ENCODE results near the gene SPATC1L.
"Not testable (repeated sequence)": the region's sequence is repeated elsewhere in the genome, so short reads cannot be mapped to it uniquely, and the experiment has no call there.

The SPATC1L gene

DNA sequence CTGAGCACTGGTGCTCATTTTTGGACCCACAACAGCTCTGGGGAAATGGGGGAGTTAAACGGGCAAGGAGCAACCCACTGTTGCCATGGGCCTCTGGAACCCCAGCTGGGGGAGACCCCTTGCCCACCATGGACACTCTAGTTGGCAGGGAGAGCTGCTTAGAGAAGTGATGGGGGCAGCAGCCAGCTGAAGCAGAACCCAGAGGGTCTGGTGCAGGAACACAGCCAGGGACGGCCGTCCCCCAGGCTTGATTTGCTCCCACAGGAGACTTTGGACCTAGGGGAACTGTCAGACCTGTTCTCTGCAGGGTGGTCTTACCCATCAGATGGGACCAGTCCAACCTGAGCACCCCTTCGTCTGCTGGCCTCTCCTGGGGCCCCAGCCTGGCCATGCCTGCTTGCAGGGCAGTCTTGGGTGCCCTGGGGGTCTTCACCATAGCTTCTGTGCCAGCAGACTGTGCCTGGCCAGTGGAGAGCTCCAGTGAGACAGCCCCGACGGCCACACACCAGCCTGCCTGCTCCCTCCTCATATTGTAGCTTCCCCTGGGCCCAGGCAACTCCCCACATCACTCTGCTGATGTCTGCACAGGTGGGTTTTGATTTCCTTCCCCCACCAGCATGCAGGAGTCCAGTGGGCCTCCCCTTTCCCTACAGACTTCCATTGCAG is 11.3 kb downstream of the SPATC1L start:
- DNase-seq (ENCODE audit: low spot score): no peak
- in situ Hi-C loops (cut with MboI; ENCODE audit: low pct_unique_long_range_greater_than_20kb, low sequenced_read_pairs, unreplicated experiment): no loop called here
- TF ChIP-seq, protein P1, sequence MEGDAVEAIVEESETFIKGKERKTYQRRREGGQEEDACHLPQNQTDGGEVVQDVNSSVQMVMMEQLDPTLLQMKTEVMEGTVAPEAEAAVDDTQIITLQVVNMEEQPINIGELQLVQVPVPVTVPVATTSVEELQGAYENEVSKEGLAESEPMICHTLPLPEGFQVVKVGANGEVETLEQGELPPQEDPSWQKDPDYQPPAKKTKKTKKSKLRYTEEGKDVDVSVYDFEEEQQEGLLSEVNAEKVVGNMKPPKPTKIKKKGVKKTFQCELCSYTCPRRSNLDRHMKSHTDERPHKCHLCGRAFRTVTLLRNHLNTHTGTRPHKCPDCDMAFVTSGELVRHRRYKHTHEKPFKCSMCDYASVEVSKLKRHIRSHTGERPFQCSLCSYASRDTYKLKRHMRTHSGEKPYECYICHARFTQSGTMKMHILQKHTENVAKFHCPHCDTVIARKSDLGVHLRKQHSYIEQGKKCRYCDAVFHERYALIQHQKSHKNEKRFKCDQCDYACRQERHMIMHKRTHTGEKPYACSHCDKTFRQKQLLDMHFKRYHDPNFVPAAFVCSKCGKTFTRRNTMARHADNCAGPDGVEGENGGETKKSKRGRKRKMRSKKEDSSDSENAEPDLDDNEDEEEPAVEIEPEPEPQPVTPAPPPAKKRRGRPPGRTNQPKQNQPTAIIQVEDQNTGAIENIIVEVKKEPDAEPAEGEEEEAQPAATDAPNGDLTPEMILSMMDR (IDR thresholded peaks at IDR 0.05; ENCODE audit: extremely low read depth, insufficient read depth, missing control alignments): no peak

DNA sequence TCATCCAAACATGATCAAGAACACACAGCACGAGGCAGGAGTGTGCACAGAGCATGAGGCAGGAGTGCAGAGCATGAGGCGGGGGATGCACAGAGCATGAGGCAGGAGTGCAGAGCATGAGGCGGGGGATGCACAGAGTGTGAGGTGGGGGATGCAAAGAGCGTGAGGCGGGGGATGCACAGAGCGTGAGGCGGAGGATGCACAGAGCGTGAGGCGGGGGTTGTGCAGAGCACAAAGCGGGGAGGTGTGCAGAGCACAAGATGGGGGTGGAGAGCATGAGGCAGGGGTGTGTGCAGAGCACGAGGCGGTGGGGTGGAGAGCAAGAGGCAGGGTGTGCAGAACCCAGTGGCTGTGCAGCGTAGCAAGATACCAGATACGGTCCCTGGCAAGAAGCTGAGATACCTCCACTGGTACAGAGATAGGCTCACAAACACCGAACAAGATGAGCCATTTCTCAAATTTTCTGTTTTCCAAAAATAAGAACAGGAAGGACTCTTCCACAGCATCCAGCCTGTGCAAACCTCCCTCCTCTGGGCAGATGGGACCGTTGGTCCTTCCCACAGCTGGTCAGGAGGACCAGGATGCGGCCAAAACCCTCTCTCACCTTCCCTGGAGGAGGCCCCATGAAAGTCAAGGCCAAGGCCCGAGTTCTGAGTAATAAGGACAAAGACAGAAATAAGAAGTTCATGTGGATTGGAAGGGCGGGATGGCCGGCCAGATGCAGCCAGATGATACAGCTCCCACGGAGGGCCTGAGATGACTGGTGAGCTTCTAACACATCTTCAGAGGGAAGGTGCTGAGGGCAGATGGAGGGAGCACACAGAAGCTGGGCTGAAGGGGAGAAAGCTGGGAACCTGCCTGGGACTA is 12.0 kb downstream of the SPATC1L start:
- TF ChIP-seq, protein P1 (IDR thresholded peaks at IDR 0.05; ENCODE audit: extremely low read depth, insufficient read depth, missing control alignments): no peak
- DNase-seq (ENCODE audit: low spot score): no peak
- in situ Hi-C loops (cut with MboI; ENCODE audit: low pct_unique_long_range_greater_than_20kb, low sequenced_read_pairs, unreplicated experiment): no loop called here

DNA sequence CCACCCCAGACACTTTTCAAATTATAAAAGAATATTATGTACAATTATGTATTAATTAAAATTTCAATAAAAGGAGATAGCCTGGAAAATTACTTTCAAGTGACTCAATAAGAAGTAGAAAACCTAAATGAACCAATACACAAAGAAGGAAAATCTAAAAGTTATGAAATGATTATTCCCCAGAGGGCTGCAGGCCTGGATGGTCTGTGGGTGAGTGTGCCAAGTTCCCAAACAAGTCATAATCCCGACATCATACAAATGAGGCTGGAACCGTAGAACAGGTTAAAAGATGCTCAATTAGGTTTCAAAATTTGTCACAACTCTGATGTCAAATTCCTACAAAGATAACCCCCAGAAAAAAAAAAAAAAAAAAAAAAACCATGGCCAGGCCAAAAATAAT is 12.7 kb downstream of the SPATC1L start:
- TF ChIP-seq, protein P1 (IDR thresholded peaks at IDR 0.05; ENCODE audit: extremely low read depth, insufficient read depth, missing control alignments): no peak
- no peak for DNase-seq (ENCODE audit: low spot score)
- in situ Hi-C loops (cut with MboI; ENCODE audit: low pct_unique_long_range_greater_than_20kb, low sequenced_read_pairs, unreplicated experiment): no loop called here

DNA sequence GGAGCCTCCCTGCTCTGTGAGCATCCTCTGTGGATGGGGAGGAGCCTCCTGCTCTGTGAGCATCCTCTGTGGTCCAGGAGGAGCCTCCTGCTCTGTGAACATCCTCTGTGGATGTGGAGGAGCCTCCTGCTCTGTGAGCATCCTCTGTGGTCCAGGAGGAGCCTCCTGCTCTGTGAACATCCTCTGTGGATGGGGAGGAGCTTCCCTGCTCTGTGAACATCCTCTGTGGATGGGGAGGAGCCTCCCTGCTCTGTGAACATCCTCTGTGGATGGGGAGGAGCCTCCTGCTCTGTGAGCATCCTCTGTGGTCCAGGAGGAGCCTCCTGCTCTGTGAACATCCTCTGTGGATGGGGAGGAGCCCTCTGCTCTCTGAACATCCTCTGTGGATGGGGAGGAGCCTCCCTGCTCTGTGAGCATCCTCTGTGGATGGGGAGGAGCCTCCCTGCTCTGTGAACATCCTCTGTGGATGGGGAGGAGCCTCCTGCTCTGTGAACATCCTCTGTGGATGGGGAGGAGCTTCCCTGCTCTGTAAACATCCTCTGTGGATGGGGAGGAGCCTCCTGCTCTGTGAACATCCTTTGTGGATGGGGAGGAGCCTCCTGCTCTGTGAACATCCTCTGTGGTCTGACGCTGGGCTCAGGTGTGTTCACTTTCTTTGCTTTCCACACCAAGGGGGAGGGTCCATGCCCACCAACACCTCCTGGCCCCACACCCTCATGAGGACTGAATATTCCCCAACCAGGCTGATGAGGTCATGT is 13.6 kb downstream of the SPATC1L start:
- in situ Hi-C loops (cut with MboI; ENCODE audit: low pct_unique_long_range_greater_than_20kb, low sequenced_read_pairs, unreplicated experiment); DNase-seq (ENCODE audit: low spot score): not testable (repeated sequence)

DNA sequence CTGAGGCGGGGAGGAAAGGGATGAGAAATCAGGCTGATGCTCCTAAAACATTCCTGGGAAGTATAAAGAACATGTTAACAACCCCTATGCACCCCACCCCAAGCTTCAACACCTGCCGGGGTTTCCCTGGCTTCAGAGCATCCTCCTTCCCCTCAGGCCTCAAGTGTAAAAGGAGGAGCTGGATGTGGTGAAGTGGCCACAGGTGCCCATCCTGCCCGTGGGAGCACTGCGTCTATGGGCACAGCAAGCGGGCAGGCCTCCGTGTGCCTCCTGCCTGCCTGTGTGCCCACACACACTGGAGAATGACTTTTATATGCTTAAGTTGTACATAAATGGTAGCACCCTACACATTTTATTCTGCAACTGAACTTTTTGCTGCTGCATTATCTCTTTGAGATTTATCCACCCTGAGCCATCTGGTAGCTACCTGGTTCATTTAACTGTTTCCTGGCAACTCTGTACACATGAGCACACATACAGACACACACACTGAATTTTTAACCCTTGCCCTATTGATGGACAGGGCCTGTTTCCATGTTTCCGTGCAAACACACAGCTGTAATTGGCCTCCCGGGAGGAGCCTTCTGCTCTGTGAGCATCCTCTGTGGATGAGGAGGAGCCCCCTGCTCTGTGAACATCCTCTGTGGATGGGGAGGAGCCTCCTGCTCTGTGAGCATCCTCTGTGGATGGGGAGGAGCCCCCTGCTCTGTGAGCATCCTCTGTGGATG is 15.4 kb downstream of the SPATC1L start:
- in situ Hi-C loops (cut with MboI; ENCODE audit: low pct_unique_long_range_greater_than_20kb, low sequenced_read_pairs, unreplicated experiment): no loop called here
- no peak for DNase-seq (ENCODE audit: low spot score)
- TF ChIP-seq, protein P1 (IDR thresholded peaks at IDR 0.05; ENCODE audit: extremely low read depth, insufficient read depth, missing control alignments): no peak

DNA sequence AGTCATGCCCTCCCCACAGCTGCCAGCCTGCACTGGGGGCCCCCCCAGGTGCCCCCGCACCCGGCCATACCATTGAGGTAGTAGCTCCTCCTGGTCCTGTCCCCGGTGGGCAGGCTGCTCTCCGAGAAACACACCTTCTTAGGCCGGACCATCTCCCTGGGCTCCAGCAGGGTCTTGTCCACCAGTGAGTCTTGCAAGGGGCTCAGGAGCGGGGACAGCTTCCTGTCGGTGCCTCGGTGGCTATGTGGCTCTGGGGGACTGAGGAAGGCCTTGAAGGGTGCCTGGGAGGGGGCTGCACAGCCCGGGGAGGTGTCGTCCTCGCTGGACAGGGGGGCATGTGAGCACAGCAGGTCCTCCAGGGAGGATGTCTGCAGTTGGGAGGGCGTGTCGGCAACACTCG is 16.0 kb downstream of the SPATC1L start:
- no peak for DNase-seq (ENCODE audit: low spot score)
- TF ChIP-seq, protein P1 (IDR thresholded peaks at IDR 0.05; ENCODE audit: extremely low read depth, insufficient read depth, missing control alignments): no peak
- in situ Hi-C loops (cut with MboI; ENCODE audit: low pct_unique_long_range_greater_than_20kb, low sequenced_read_pairs, unreplicated experiment): no loop called here
